ENCODE measurements around the gene WDR55. TPM values are rescaled to one million over a fixed set of nuclear protein-coding genes. Genes with fewer than 3 reads are reported as not detected.
A peak's percentile ranks its signal among the peaks of the same experiment; 100 is the strongest.
"Not testable (repeated sequence)": the region's sequence is repeated elsewhere in the genome, so short reads cannot be mapped to it uniquely, and the experiment has no call there.

WDR55 gene
- total and polyA plus RNA-seq, 5 donors from 2014 or later = 17.6 to 47.5 (median 22.0) TPM

GRCh38 chr5:140700177-140701144, 35.8 kb downstream of the WDR55 start, which contains the start of gene ZMAT2:
ZMAT2 (plus strand) TSS chr5:140700447; CDS start chr5:140700461, 14 bp downstream.
- peak within 1 kb of the TSS; percentile 97 for H3K4me3 ChIP-seq (ENCODE audit: low read depth, low read length)
- peak within 1 kb of the TSS; percentile 86 for H3K27ac ChIP-seq (ENCODE audit: insufficient read depth, low read length, poor library complexity, severe bottlenecking)
- peaks cover 15% of the 10 kb centered on the region for H3K4me1 ChIP-seq (ENCODE audit: control insufficient read depth, insufficient read depth, low read length, poor library complexity, severe bottlenecking)
- Mint-ChIP-seq H3K36me3 (peaks cover 57% of the 10 kb centered on the region), H3K4me1 (peaks cover 6 to 41% (median 27%) of the 10 kb centered on the region in 4 donors), H3K27me3 (no peaks in the 10 kb centered on the region), H3K9me3 (no peaks in the 10 kb centered on the region), H3K27ac (peak within 1 kb of the TSS; percentile 97 to 99 (median 98)), H3K4me3 (peak within 1 kb of the TSS; percentile 89 to 99 (median 96))
- H3K36me3 ChIP-seq (ENCODE audit: control insufficient read depth, insufficient read depth, low read length) = peaks cover 76% of the 10 kb centered on the region
- no peaks in the 10 kb centered on the region for H3K27me3 ChIP-seq (ENCODE audit: control insufficient read depth, insufficient read depth, low read length)
- H3K9me3 ChIP-seq (ENCODE audit: control insufficient read depth in 2 of 2, low read length in 2 of 2) = no peaks in the 10 kb centered on the region
- peak; percentile 99 to 100 for ATAC-seq (ENCODE audit: low read depth in 2 of 2)
- DNase-seq = peak; percentile 91 to 98 (median 94)

GRCh38 chr5:140707812-140708211, 43.1 kb downstream of the WDR55 start:
- no peak overlapping the region for H3K27ac ChIP-seq (ENCODE audit: insufficient read depth, low read length, poor library complexity, severe bottlenecking)
- ATAC-seq (ENCODE audit: low read depth in 2 of 2) = no peak
- DNase-seq = no peak
- Mint-ChIP-seq H3K4me1 (peaks cover 15 to 44% (median 24%) of the 10 kb centered on the region in 4 donors), H3K36me3 (peaks cover 32% of the 10 kb centered on the region), H3K27ac (peak overlapping the region in 1 of 3 donors; percentile 32), H3K4me3 (peak overlapping the region in 2 of 4 donors; percentile 45 to 59), H3K27me3 (peaks cover 10% of the 10 kb centered on the region), H3K9me3 (peaks cover 0 to 8% (median 0%) of the 10 kb centered on the region in 7 donors)
- H3K9me3 ChIP-seq (ENCODE audit: control insufficient read depth in 2 of 2, low read length in 2 of 2) = no peaks in the 10 kb centered on the region
- H3K4me3 ChIP-seq (ENCODE audit: low read depth, low read length) = no peak overlapping the region
- no peaks in the 10 kb centered on the region for H3K27me3 ChIP-seq (ENCODE audit: control insufficient read depth, insufficient read depth, low read length)
- peaks cover 37% of the 10 kb centered on the region for H3K36me3 ChIP-seq (ENCODE audit: control insufficient read depth, insufficient read depth, low read length)
- H3K4me1 ChIP-seq (ENCODE audit: control insufficient read depth, insufficient read depth, low read length, poor library complexity, severe bottlenecking) = no peaks in the 10 kb centered on the region

GRCh38 chr5:140708787-140709186, 44.1 kb downstream of the WDR55 start:
- H3K4me3 ChIP-seq (ENCODE audit: low read depth, low read length); DNase-seq; H3K9me3 Mint-ChIP-seq; H3K27ac ChIP-seq (ENCODE audit: insufficient read depth, low read length, poor library complexity, severe bottlenecking); H3K4me1 ChIP-seq (ENCODE audit: control insufficient read depth, insufficient read depth, low read length, poor library complexity, severe bottlenecking); H3K9me3 ChIP-seq (ENCODE audit: control insufficient read depth in 2 of 2, low read length in 2 of 2); ATAC-seq (ENCODE audit: low read depth in 2 of 2); H3K27me3 ChIP-seq (ENCODE audit: control insufficient read depth, insufficient read depth, low read length): not testable (repeated sequence)
- peaks cover 17 to 44% (median 25%) of the 10 kb centered on the region in 4 donors for H3K4me1 Mint-ChIP-seq
- peak overlapping the region; percentile 68 to 100 (median 98) for H3K4me3 Mint-ChIP-seq
- peaks cover 29% of the 10 kb centered on the region for H3K36me3 ChIP-seq (ENCODE audit: control insufficient read depth, insufficient read depth, low read length)
- H3K36me3 Mint-ChIP-seq = peaks cover 30% of the 10 kb centered on the region
- peak overlapping the region in 1 of 3 donors; percentile 99 for H3K27ac Mint-ChIP-seq
- H3K27me3 Mint-ChIP-seq = peaks cover 10% of the 10 kb centered on the region

GRCh38 chr5:140710899-140711552, 46.3 kb downstream of the WDR55 start:
- ATAC-seq (ENCODE audit: low read depth in 2 of 2) (peak; percentile 87), DNase-seq (peak; percentile 75 to 95 (median 94))
- Mint-ChIP-seq H3K4me3 (peak overlapping the region; percentile 94 to 100 (median 98)), H3K27me3 (peaks cover 10% of the 10 kb centered on the region), H3K36me3 (peaks cover 12% of the 10 kb centered on the region), H3K27ac (peak overlapping the region; percentile 97 to 100 (median 99)), H3K4me1 (peaks cover 16 to 36% (median 23%) of the 10 kb centered on the region in 4 donors), H3K9me3 (peaks cover 0 to 8% (median 0%) of the 10 kb centered on the region in 7 donors)
- H3K27me3 ChIP-seq (ENCODE audit: control insufficient read depth, insufficient read depth, low read length) = no peaks in the 10 kb centered on the region
- H3K27ac ChIP-seq (ENCODE audit: insufficient read depth, low read length, poor library complexity, severe bottlenecking) = peak overlapping the region; percentile 96
- H3K4me1 ChIP-seq (ENCODE audit: control insufficient read depth, insufficient read depth, low read length, poor library complexity, severe bottlenecking) = no peaks in the 10 kb centered on the region
- no peaks in the 10 kb centered on the region for H3K9me3 ChIP-seq (ENCODE audit: control insufficient read depth in 2 of 2, low read length in 2 of 2)
- H3K4me3 ChIP-seq (ENCODE audit: low read depth, low read length) = peak overlapping the region; percentile 93
- peaks cover 7% of the 10 kb centered on the region for H3K36me3 ChIP-seq (ENCODE audit: control insufficient read depth, insufficient read depth, low read length)

- H3K9me3 ChIP-seq (ENCODE audit: control insufficient read depth in 2 of 2, low read length in 2 of 2) = no peaks in the 10 kb centered on the region
- Mint-ChIP-seq H3K36me3 (peaks cover 6% of the 10 kb centered on the region), H3K4me3 (peak overlapping the region; percentile 94 to 100 (median 98)), H3K9me3 (peaks cover 0 to 8% (median 0%) of the 10 kb centered on the region in 7 donors), H3K27me3 (peaks cover 10% of the 10 kb centered on the region), H3K27ac (peak overlapping the region; percentile 97 to 100 (median 99)), H3K4me1 (peaks cover 16 to 36% (median 23%) of the 10 kb centered on the region in 4 donors)
- peak overlapping the region; percentile 96 for H3K27ac ChIP-seq (ENCODE audit: insufficient read depth, low read length, poor library complexity, severe bottlenecking)
- peak overlapping the region; percentile 93 for H3K4me3 ChIP-seq (ENCODE audit: low read depth, low read length)
- no peaks in the 10 kb centered on the region for H3K27me3 ChIP-seq (ENCODE audit: control insufficient read depth, insufficient read depth, low read length)
- H3K36me3 ChIP-seq (ENCODE audit: control insufficient read depth, insufficient read depth, low read length) = no peaks in the 10 kb centered on the region
- DNase-seq = no peak
- H3K4me1 ChIP-seq (ENCODE audit: control insufficient read depth, insufficient read depth, low read length, poor library complexity, severe bottlenecking) = no peaks in the 10 kb centered on the region
- no peak for ATAC-seq (ENCODE audit: low read depth in 2 of 2)
Measured at GRCh38 chr5:140711794-140712193, 47.1 kb downstream of the WDR55 start.

- Histone ChIP-seq H3K27ac (ENCODE audit: insufficient read depth, low read length, poor library complexity, severe bottlenecking) (no peak overlapping the region), H3K36me3 (ENCODE audit: control insufficient read depth, insufficient read depth, low read length) (no peaks in the 10 kb centered on the region), H3K4me1 (ENCODE audit: control insufficient read depth, insufficient read depth, low read length, poor library complexity, severe bottlenecking) (no peaks in the 10 kb centered on the region), H3K9me3 (ENCODE audit: control insufficient read depth in 2 of 2, low read length in 2 of 2) (no peaks in the 10 kb centered on the region), H3K27me3 (ENCODE audit: control insufficient read depth, insufficient read depth, low read length) (no peaks in the 10 kb centered on the region), H3K4me3 (ENCODE audit: low read depth, low read length) (no peak overlapping the region)
- no peak for DNase-seq
- Mint-ChIP-seq H3K4me3 (peak overlapping the region in 2 of 4 donors; percentile 30 to 88), H3K27me3 (peaks cover 10% of the 10 kb centered on the region), H3K9me3 (peaks cover 0 to 8% (median 0%) of the 10 kb centered on the region in 7 donors), H3K4me1 (peaks cover 16 to 47% (median 25%) of the 10 kb centered on the region in 4 donors), H3K27ac (no peak overlapping the region), H3K36me3 (peaks cover 6% of the 10 kb centered on the region)
- no peak for ATAC-seq (ENCODE audit: low read depth in 2 of 2)
Measured at GRCh38 chr5:140713562-140714094, 48.9 kb downstream of the WDR55 start.

- H3K27me3 Mint-ChIP-seq; H3K4me3 ChIP-seq (ENCODE audit: low read depth, low read length); H3K4me3 Mint-ChIP-seq; H3K9me3 ChIP-seq (ENCODE audit: control insufficient read depth in 2 of 2, low read length in 2 of 2); ATAC-seq (ENCODE audit: low read depth in 2 of 2); H3K36me3 ChIP-seq (ENCODE audit: control insufficient read depth, insufficient read depth, low read length); H3K9me3 Mint-ChIP-seq; H3K27me3 ChIP-seq (ENCODE audit: control insufficient read depth, insufficient read depth, low read length); H3K4me1 ChIP-seq (ENCODE audit: control insufficient read depth, insufficient read depth, low read length, poor library complexity, severe bottlenecking); H3K27ac ChIP-seq (ENCODE audit: insufficient read depth, low read length, poor library complexity, severe bottlenecking); H3K36me3 Mint-ChIP-seq; DNase-seq; H3K27ac Mint-ChIP-seq: not testable (repeated sequence)
- H3K4me1 Mint-ChIP-seq = peaks cover 6 to 28% (median 21%) of the 10 kb centered on the region in 4 donors
Measured at GRCh38 chr5:140716238-140716637, 51.5 kb downstream of the WDR55 start.

Measured in CD4-positive, CD25-positive, alpha-beta regulatory T cell (primary cell).